Measurements from ENCODE around the gene OR8B8.
"Not testable (repeated sequence)": the region's sequence is repeated elsewhere in the genome, so short reads cannot be mapped to it uniquely, and the experiment has no call there.

OR8B8 gene

GRCh38 chr11:124445646-124446150 lies at the start of gene OR8B8:
TSS of gene OR8B8 (minus strand) at chr11:124445696. CDS start at chr11:124441085, 4,611 bp downstream.
- no peak for DNase-seq (ENCODE audit: low read depth)

GRCh38 chr11:124493016-124493655 lies 47.6 kb upstream of the OR8B8 start:
- DNase-seq (ENCODE audit: low read depth) = no peak

- DNase-seq (ENCODE audit: low read depth) = no peak
These were observed 37.9 kb upstream of the OR8B8 start for GRCh38 chr11:124483422-124483821.

- peak; percentile 37 for DNase-seq (ENCODE audit: low read depth)
These were observed 37.1 kb upstream of the OR8B8 start for GRCh38 chr11:124482362-124483147.

GRCh38 chr11:124481365-124482323 lies 36.1 kb upstream of the OR8B8 start:
- peak; percentile 64 for DNase-seq (ENCODE audit: low read depth)

GRCh38 chr11:124479561-124479960 lies 34.1 kb upstream of the OR8B8 start:
- DNase-seq (ENCODE audit: low read depth) = no peak

- DNase-seq (ENCODE audit: low read depth) = no peak
These were observed 29.8 kb upstream of the OR8B8 start for GRCh38 chr11:124475265-124475664.

- no peak for DNase-seq (ENCODE audit: low read depth)
These were observed 29.3 kb upstream of the OR8B8 start for GRCh38 chr11:124474779-124475178.

GRCh38 chr11:124474079-124474478 lies 28.6 kb upstream of the OR8B8 start:
- no peak for DNase-seq (ENCODE audit: low read depth)

GRCh38 chr11:124473476-124473875 lies 28.0 kb upstream of the OR8B8 start:
- DNase-seq (ENCODE audit: low read depth) = no peak

- no peak for DNase-seq (ENCODE audit: low read depth)
These were observed 25.2 kb upstream of the OR8B8 start for GRCh38 chr11:124470561-124471227.

GRCh38 chr11:124467381-124467927 lies 22.0 kb upstream of the OR8B8 start:
- no peak for DNase-seq (ENCODE audit: low read depth)

GRCh38 chr11:124465368-124465767 lies 19.9 kb upstream of the OR8B8 start:
- no peak for DNase-seq (ENCODE audit: low read depth)

GRCh38 chr11:124463990-124464389 lies 18.5 kb upstream of the OR8B8 start:
- no peak for DNase-seq (ENCODE audit: low read depth)

GRCh38 chr11:124463324-124463723 lies 17.8 kb upstream of the OR8B8 start:
- DNase-seq (ENCODE audit: low read depth) = no peak

- DNase-seq (ENCODE audit: low read depth) = no peak
These were observed 15.0 kb upstream of the OR8B8 start for GRCh38 chr11:124460459-124460858.

- DNase-seq (ENCODE audit: low read depth) = not testable (repeated sequence)
These were observed 13.9 kb upstream of the OR8B8 start for GRCh38 chr11:124459379-124459778.

GRCh38 chr11:124454552-124454951 lies 9.1 kb upstream of the OR8B8 start:
- no peak for DNase-seq (ENCODE audit: low read depth)

GRCh38 chr11:124446916-124447315 lies 1.4 kb upstream of the OR8B8 start:
- peak; percentile 1 for DNase-seq (ENCODE audit: low read depth)

- DNase-seq (ENCODE audit: low read depth) = no peak
These were observed 2.6 kb downstream of the OR8B8 start for GRCh38 chr11:124442847-124443246.

- DNase-seq (ENCODE audit: low read depth) = no peak
These were observed 3.1 kb downstream of the OR8B8 start for GRCh38 chr11:124442442-124442841.

All from amniotic epithelial cell (primary cell).